ENCODE data around the gene CABP1.

The CABP1 gene

DNA sequence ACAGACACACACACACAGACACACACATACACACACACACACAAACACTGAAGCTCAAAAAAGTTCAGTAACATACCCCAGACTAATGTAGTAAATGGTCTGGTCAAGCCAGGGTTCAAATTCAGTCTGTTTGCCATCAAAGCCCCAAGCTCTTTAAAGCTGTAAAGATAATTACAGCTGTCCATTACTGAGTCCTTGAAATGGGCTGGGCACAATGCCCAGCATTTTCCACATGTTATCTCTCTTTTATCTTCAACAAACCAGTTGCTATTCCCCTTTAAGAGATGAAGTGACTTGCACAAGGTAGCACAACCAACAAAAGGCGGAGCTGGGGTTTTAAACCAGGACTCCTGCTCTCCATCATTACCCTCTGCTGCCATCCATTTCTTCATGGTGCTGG lies 62.2 kb downstream of the CABP1 start:
- no peak overlapping the region for H3K4me3 ChIP-seq (ENCODE audit: control insufficient read depth, low read depth, low read length)
- DNase-seq (ENCODE audit: low read depth) = no peak
- TF ChIP-seq, protein P1, sequence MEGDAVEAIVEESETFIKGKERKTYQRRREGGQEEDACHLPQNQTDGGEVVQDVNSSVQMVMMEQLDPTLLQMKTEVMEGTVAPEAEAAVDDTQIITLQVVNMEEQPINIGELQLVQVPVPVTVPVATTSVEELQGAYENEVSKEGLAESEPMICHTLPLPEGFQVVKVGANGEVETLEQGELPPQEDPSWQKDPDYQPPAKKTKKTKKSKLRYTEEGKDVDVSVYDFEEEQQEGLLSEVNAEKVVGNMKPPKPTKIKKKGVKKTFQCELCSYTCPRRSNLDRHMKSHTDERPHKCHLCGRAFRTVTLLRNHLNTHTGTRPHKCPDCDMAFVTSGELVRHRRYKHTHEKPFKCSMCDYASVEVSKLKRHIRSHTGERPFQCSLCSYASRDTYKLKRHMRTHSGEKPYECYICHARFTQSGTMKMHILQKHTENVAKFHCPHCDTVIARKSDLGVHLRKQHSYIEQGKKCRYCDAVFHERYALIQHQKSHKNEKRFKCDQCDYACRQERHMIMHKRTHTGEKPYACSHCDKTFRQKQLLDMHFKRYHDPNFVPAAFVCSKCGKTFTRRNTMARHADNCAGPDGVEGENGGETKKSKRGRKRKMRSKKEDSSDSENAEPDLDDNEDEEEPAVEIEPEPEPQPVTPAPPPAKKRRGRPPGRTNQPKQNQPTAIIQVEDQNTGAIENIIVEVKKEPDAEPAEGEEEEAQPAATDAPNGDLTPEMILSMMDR (conservative IDR thresholded peaks at IDR 0.05; ENCODE audit: control insufficient read depth, insufficient read depth, low read depth, low read length) = no peak

- no peak overlapping the region for H3K4me3 ChIP-seq (ENCODE audit: control insufficient read depth, low read depth, low read length)
- DNase-seq (ENCODE audit: low read depth) = no peak
- TF ChIP-seq, protein P1 (conservative IDR thresholded peaks at IDR 0.05; ENCODE audit: control insufficient read depth, insufficient read depth, low read depth, low read length) = no peak
These were observed 63.0 kb downstream of the CABP1 start for GRCh38 chr12:120703311-120703942.

DNA sequence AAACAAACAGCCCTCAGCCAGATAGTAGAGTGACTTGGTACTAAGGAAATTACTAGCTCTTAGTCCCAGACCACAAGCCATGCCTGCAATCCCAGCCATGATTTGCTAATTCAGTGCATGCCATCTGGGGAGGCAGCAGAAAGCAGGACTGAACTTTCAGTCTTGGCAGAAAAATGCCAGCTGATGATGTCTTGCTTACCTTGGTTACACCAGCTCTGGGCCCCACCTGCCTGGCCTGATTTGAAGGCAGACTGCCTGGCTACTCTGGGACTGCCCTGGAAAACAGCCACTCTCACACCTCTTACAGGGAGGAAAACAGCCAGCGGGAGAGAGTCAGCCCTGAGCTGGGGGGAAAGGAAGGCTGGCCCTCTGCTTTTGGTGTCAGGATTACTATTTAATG lies 65.2 kb downstream of the CABP1 start:
- no peak for DNase-seq (ENCODE audit: low read depth)
- TF ChIP-seq, protein P1 (conservative IDR thresholded peaks at IDR 0.05; ENCODE audit: control insufficient read depth, insufficient read depth, low read depth, low read length) = no peak

DNA sequence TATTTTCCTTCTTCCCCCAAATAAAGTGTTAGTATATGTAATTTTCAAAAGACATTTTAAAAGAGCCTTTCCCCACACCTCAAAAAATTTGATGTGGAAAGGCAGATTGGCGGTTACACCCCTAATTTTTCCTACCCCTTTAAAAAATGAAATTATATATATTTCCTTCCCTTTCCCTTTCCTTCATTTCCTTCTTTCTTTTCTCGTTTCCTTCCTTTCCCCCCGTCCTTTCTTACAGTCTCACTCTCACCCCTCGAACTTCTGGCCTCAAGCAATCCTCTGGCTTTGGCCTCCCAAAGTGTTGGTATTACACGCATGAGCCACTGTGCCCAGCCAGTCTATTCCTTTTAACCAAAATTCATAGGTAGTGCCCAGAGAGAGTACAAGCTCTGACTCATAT lies 65.6 kb downstream of the CABP1 start:
- no peak overlapping the region for H3K4me3 ChIP-seq (ENCODE audit: control insufficient read depth, low read depth, low read length)
- no peak for DNase-seq (ENCODE audit: low read depth)
- TF ChIP-seq, protein P1 (conservative IDR thresholded peaks at IDR 0.05; ENCODE audit: control insufficient read depth, insufficient read depth, low read depth, low read length) = no peak

More for the DNA sequence above, 65.2 kb downstream of the CABP1 start:
- H3K4me3 ChIP-seq (ENCODE audit: control insufficient read depth, low read depth, low read length) = no peak overlapping the region

DNA sequence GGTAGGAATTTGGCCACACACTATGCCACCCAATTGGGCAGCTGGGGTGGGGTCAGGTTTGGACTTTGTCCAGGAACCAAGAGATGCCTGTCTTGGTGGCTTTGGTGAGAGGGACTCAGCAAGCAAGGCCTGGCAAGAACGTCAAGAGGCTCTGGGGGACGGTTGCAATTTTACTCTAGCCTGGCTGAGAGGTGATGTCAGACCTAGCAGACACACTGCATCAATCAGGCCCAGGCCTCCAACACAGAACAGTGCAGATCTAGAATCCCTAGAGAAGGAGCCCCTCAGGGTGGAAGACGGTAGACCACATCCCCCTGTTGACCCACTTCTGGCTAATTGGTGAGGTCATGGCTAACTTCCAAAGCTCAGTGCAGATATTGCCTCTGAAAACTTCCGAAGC lies 68.2 kb downstream of the CABP1 start:
- no peak for DNase-seq (ENCODE audit: low read depth)
- H3K4me3 ChIP-seq (ENCODE audit: control insufficient read depth, low read depth, low read length) = no peak overlapping the region
- TF ChIP-seq, protein P1 (conservative IDR thresholded peaks at IDR 0.05; ENCODE audit: control insufficient read depth, insufficient read depth, low read depth, low read length) = no peak

DNA sequence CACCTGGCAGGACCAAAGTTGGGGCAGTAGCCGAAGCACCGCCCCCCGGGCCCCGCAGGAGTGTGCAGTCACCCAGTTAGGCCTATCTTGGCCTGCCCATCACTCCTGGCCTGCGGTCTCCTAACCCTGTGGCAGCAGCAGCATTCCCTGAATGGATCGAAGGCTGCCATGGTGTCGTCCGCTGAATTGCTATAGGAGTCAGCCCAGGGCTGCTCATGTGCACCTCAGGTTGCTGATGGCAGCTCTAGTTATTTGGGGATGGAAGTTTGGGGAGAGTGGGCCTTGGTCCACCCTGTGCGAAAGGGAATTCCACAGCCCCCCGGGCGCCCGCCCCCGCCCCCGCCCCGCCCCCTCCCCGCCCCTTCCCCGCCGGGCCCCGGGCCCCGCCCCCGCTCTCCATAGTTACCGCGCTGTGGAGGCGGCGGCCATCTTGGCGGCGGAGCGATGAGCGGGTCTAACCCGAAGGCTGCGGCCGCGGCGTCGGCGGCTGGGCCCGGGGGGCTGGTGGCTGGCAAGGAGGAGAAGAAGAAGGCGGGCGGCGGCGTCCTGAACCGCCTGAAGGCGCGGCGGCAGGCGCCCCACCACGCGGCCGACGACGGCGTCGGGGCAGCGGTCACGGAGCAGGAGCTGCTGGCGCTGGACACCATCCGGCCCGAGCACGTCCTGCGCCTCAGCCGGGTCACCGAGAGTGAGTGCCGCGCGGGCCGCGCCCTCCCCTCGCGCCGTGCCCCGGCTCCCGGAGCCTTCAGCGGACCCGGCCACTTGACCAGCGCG lies 69.8 kb downstream of the CABP1 start, which contains the start of gene UNC119B:
Gene UNC119B (plus strand): TSS at position 428 of the 774 bp plus-strand sequence. CDS start 17 bp downstream, at position 445.
- TF ChIP-seq, protein P1 (conservative IDR thresholded peaks at IDR 0.05; ENCODE audit: control insufficient read depth, insufficient read depth, low read depth, low read length) = no peak
- H3K4me3 ChIP-seq (ENCODE audit: control insufficient read depth, low read depth, low read length) = peak within 1 kb of the TSS; percentile 76
- DNase-seq (ENCODE audit: low read depth) = peak; percentile 35
